GM12865 (cell line): ENCODE results near the gene ACBD6.

ENCODE experiments used
- DNase-seq: peaks from one replicate; pipeline ENCODE4 v3.0.0; 2010; ENCODE audit warnings: low read depth
- H3K4me3 ChIP-seq: 2 replicates; pipeline ENCODE4 v1.5.1; 2011; ENCODE audit warnings: mild to moderate bottlenecking, low read depth, low read length, control low read depth
- TF ChIP-seq, protein P1 (sequence below): IDR thresholded peaks from 2 replicates; pipeline ENCODE4 v1.5.1; 2011; ENCODE audit warnings: low read length, control low read depth, low read depth, inconsistent platforms; ENCODE audit not compliant: insufficient read depth; ENCODE audit errors: missing control alignments

ACBD6 gene

DNA sequence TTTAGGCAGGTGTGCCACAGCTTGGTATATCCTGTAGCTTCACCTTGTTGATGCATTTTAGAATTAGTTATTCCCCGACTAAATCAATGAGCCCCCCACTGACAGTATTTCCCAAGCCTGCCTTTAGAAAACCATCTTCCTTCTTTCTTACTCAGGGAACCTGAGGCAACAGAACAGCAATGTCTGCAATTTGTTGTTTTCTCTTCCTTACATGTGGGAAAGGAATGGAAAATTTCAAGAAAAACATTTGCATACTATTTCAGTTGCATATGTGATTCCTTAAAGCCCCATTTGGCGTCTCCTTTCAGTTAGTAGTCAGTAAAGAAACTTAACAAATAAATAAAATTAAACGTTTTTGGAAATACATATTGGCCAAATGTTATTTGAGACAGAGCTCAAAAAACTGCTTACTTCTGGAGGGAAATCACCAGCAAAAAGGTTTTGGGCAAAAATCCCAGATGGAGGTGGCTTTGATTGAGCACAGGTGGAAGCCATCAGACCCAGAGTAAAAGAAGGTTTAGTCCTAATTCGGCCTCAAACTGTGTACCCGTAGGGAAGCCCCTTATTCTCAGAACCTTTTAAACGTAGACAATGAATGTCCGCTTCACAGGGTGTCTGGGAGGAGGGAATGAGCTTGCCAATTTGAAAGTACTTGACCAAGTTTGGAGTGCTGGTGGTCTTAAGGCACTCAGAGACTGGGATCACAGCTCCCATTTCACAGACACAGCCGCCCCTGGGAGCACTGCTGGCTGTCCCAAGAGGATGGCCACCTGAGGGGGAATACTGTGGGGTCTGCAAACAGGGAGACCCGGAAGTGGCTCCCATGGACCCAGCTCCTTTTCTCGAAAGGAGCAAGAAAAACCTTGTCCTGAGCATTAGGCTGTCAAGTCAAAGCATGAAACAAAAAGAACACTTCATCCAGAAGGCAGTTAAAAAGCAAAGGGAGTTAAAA lies 263.0 kb downstream of the ACBD6 start:
- no peak for DNase-seq
- H3K4me3 ChIP-seq: no peak overlapping the region
- TF ChIP-seq, protein P1, sequence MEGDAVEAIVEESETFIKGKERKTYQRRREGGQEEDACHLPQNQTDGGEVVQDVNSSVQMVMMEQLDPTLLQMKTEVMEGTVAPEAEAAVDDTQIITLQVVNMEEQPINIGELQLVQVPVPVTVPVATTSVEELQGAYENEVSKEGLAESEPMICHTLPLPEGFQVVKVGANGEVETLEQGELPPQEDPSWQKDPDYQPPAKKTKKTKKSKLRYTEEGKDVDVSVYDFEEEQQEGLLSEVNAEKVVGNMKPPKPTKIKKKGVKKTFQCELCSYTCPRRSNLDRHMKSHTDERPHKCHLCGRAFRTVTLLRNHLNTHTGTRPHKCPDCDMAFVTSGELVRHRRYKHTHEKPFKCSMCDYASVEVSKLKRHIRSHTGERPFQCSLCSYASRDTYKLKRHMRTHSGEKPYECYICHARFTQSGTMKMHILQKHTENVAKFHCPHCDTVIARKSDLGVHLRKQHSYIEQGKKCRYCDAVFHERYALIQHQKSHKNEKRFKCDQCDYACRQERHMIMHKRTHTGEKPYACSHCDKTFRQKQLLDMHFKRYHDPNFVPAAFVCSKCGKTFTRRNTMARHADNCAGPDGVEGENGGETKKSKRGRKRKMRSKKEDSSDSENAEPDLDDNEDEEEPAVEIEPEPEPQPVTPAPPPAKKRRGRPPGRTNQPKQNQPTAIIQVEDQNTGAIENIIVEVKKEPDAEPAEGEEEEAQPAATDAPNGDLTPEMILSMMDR: no peak

DNA sequence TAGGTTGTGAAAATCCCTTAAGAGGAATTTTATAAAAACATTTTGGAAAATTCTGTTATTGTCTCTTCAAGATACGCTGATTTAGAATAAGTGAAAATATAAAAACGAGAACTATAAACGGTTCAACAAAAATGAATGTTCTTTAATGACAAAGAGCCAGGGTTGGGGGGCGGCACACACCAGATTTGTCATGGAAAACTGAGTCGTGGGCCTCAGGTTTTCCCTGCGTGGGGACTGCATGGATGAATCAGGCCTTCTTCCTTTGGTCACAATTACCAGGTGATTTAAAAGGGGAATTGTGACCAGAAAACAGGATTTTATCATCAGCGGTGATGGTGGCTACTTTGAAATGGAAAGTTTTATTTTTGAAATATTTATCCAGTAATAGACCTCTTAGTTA lies 263.7 kb downstream of the ACBD6 start:
- TF ChIP-seq, protein P1: no peak
- no peak for DNase-seq
- H3K4me3 ChIP-seq: no peak overlapping the region
